ENCODE data around the gene ARHGAP15.

- TF ChIP-seq CTCF (IDR thresholded peaks at IDR 0.05 in 2 of 3, conservative IDR thresholded peaks at IDR 0.05 in 1 of 3; ENCODE audit: borderline replicate concordance in 1 of 3, insufficient read depth in 1 of 3, low read depth in 2 of 3, low read length in 2 of 3) = no peak
- TF ChIP-seq POLR2AphosphoS5 (IDR thresholded peaks at IDR 0.05; ENCODE audit: low read depth, low read length) = no peak
- no peak for TF ChIP-seq EZH2phosphoT487 (IDR thresholded peaks at IDR 0.05; ENCODE audit: borderline replicate concordance)
- TF ChIP-seq SP1 (IDR thresholded peaks at IDR 0.05; ENCODE audit: low read depth) = no peak
- no peak for TF ChIP-seq POLR2A (IDR thresholded peaks at IDR 0.05; ENCODE audit: borderline replicate concordance, extremely low read depth, insufficient read depth, insufficient read length)
- TF ChIP-seq, protein P1, sequence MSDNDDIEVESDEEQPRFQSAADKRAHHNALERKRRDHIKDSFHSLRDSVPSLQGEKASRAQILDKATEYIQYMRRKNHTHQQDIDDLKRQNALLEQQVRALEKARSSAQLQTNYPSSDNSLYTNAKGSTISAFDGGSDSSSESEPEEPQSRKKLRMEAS (IDR thresholded peaks at IDR 0.05) = no peak
- no peak for TF ChIP-seq JUND (IDR thresholded peaks at IDR 0.05)
- no peak for TF ChIP-seq REST (IDR thresholded peaks at IDR 0.05; ENCODE audit: low read depth)
- TF ChIP-seq ELF1 (IDR thresholded peaks at IDR 0.05; ENCODE audit: borderline replicate concordance, low read depth) = no peak
- TF ChIP-seq, protein P2, sequence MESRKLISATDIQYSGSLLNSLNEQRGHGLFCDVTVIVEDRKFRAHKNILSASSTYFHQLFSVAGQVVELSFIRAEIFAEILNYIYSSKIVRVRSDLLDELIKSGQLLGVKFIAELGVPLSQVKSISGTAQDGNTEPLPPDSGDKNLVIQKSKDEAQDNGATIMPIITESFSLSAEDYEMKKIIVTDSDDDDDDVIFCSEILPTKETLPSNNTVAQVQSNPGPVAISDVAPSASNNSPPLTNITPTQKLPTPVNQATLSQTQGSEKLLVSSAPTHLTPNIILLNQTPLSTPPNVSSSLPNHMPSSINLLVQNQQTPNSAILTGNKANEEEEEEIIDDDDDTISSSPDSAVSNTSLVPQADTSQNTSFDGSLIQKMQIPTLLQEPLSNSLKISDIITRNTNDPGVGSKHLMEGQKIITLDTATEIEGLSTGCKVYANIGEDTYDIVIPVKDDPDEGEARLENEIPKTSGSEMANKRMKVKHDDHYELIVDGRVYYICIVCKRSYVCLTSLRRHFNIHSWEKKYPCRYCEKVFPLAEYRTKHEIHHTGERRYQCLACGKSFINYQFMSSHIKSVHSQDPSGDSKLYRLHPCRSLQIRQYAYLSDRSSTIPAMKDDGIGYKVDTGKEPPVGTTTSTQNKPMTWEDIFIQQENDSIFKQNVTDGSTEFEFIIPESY (IDR thresholded peaks at IDR 0.05; ENCODE audit: extremely low read depth, insufficient replicate concordance, low read length) = no peak
These were observed 126.7 kb downstream of the ARHGAP15 start for GRCh38 chr2:143255899-143256298.
